ENCODE results near the gene CGRRF1. TPM values are rescaled to one million over a fixed set of nuclear protein-coding genes. Genes with fewer than 3 reads are reported as not detected.

Gene CGRRF1
- total and polyA plus RNA-seq, 9 of the 15 experiments (the other 6 are each of a cell fraction or from before 2014, with no cell fraction given) = 2.8 to 15.8 (median 4.6) TPM

- TF ChIP-seq, protein P1, sequence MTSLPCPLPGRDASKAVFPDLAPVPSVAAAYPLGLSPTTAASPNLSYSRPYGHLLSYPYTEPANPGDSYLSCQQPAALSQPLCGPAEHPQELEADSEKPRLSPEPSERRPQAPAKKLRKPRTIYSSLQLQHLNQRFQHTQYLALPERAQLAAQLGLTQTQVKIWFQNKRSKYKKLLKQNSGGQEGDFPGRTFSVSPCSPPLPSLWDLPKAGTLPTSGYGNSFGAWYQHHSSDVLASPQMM (CRISPR knock-in tag; IDR thresholded peaks at IDR 0.05) = no peak
- TF ChIP-seq ZNF668 (CRISPR knock-in tag; IDR thresholded peaks at IDR 0.05) (no peak), ATF1 (CRISPR knock-in tag; IDR thresholded peaks at IDR 0.05) (no peak), ATF1 (tag; IDR thresholded peaks at IDR 0.05) (no peak), ZNF584 (CRISPR knock-in tag; IDR thresholded peaks at IDR 0.05; ENCODE audit: low read depth) (no peak), MIER1 (IDR thresholded peaks at IDR 0.05; ENCODE audit: low read depth) (no peak), NCOR1 (IDR thresholded peaks at IDR 0.05) (peak; percentile 46; the same call in 1 of the 2 replicates), HLTF (IDR thresholded peaks at IDR 0.05) (no peak), MCM3 (IDR thresholded peaks at IDR 0.05) (no peak), CBFA2T2 (conservative IDR thresholded peaks at IDR 0.05) (peak; percentile 74), ZNF408 (CRISPR knock-in tag; IDR thresholded peaks at IDR 0.05; ENCODE audit: low read depth) (no peak), ZNF695 (CRISPR knock-in tag; IDR thresholded peaks at IDR 0.05) (no peak), NBN (IDR thresholded peaks at IDR 0.05; ENCODE audit: low read depth) (no peak), FOXM1 (IDR thresholded peaks at IDR 0.05; ENCODE audit: low read depth) (peak; percentile 47; the same call in 1 of the 2 replicates), FOXM1 (CRISPR knock-in tag; IDR thresholded peaks at IDR 0.05; ENCODE audit: low read depth) (no peak), ZNF165 (CRISPR knock-in tag; IDR thresholded peaks at IDR 0.05; ENCODE audit: borderline replicate concordance) (no peak), EP400 (IDR thresholded peaks at IDR 0.05) (no peak), TEAD4 (IDR thresholded peaks at IDR 0.05; ENCODE audit: low read length) (peak; percentile 75), TEAD4 (CRISPR knock-in tag; IDR thresholded peaks at IDR 0.05; ENCODE audit: borderline replicate concordance) (no peak), NFIC (IDR thresholded peaks at IDR 0.05) (peak; percentile 30), E2F5 (CRISPR knock-in tag; IDR thresholded peaks at IDR 0.05) (no peak), FUS (optimal IDR thresholded peaks at IDR 0.05; ENCODE audit: low read depth, low read length) (no peak), ZNF79 (CRISPR knock-in tag; IDR thresholded peaks at IDR 0.05; ENCODE audit: low read depth) (no peak), MEIS2 (IDR thresholded peaks at IDR 0.05; ENCODE audit: partially characterized antibody) (no peak), NFE2L1 (tag; IDR thresholded peaks at IDR 0.05; ENCODE audit: borderline replicate concordance, low read depth) (no peak), KHSRP (IDR thresholded peaks at IDR 0.05) (no peak), ELK3 (CRISPR knock-in tag; IDR thresholded peaks at IDR 0.05) (no peak), CBFA2T3 (IDR thresholded peaks at IDR 0.05) (peak; percentile 87), WHSC1 (IDR thresholded peaks at IDR 0.05; ENCODE audit: low read length) (no peak)
- TF ChIP-seq, protein P2, sequence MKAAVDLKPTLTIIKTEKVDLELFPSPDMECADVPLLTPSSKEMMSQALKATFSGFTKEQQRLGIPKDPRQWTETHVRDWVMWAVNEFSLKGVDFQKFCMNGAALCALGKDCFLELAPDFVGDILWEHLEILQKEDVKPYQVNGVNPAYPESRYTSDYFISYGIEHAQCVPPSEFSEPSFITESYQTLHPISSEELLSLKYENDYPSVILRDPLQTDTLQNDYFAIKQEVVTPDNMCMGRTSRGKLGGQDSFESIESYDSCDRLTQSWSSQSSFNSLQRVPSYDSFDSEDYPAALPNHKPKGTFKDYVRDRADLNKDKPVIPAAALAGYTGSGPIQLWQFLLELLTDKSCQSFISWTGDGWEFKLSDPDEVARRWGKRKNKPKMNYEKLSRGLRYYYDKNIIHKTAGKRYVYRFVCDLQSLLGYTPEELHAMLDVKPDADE (conservative IDR thresholded peaks at IDR 0.05; ENCODE audit: control insufficient read depth, low read depth, low read length) = no peak
- TF ChIP-seq, protein P3, sequence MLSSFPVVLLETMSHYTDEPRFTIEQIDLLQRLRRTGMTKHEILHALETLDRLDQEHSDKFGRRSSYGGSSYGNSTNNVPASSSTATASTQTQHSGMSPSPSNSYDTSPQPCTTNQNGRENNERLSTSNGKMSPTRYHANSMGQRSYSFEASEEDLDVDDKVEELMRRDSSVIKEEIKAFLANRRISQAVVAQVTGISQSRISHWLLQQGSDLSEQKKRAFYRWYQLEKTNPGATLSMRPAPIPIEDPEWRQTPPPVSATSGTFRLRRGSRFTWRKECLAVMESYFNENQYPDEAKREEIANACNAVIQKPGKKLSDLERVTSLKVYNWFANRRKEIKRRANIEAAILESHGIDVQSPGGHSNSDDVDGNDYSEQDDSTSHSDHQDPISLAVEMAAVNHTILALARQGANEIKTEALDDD (IDR thresholded peaks at IDR 0.05) = peak; percentile 33; the same call in 1 of the 2 replicates
Measured at GRCh38 chr14:54502602-54503001, 7.1 kb upstream of the CGRRF1 start (continued).

Measured in K562 (cell line).